HEK293 (cell line): ENCODE results near the gene MADD.

ENCODE experiments used
- CTCF ChIA-PET: fragments of 350-600 bp; formaldehyde crosslinking; extraction: SDS; loops from one replicate; lab custom pipeline; 2021; ENCODE audit warnings: antibody characterized with exemption; lab: Yijun Ruan, JAX
- POLR2A ChIA-PET: fragments of 300-600 bp; formaldehyde crosslinking; extraction: SDS; loops from one replicate; lab custom pipeline; 2020; ENCODE audit warnings: antibody characterized with exemption, inconsistent platforms; lab: Yijun Ruan, JAX
- H3K27ac ChIP-seq: fragments of 200-500 bp; sonication (Bioruptor generic); 2 replicates; pipeline ENCODE4 v1.5.1; 2014; ENCODE audit warnings: low read depth, low read length, control low read depth, inconsistent platforms; ENCODE audit errors: extremely low read depth
- H3K36me3 ChIP-seq, 2 experiments: fragments of 200-500 bp in 1 of 2; sonication (Bioruptor generic) in 1 of 2; 1 replicate in 1 of 2; 2 replicates in 1 of 2; pipeline ENCODE4 v1.5.1; 2014 to 2017; ENCODE audit warnings: inconsistent platforms in 2 of 2, low read length in 2 of 2; ENCODE audit not compliant: control insufficient read depth in 2 of 2, insufficient read depth in 1 of 2
- H3K4me1 ChIP-seq: fragments of 200-500 bp; sonication (Bioruptor generic); 2 replicates; pipeline ENCODE4 v1.5.1; 2014; ENCODE audit warnings: mild to moderate bottlenecking, low read length, inconsistent platforms; ENCODE audit not compliant: control insufficient read depth, insufficient read depth
- H3K4me3 ChIP-seq: 2 replicates; pipeline ENCODE4 v1.5.1; 2011; ENCODE audit warnings: low read depth, mild to moderate bottlenecking, control low read depth, low read length, moderate library complexity
- H3K9me3 ChIP-seq: fragments of 200-500 bp; sonication (Bioruptor generic); 2 replicates; pipeline ENCODE4 v1.5.1; 2014; ENCODE audit warnings: low read depth, low read length, inconsistent platforms; ENCODE audit not compliant: control insufficient read depth, insufficient read depth
- MZF1 ChIP-seq: fragments of 450-650 bp; formaldehyde crosslinking; IDR thresholded peaks from 2 replicates; pipeline ENCODE4 v1.5.1; 2017; ENCODE audit warnings: missing biosample characterization, missing genetic modification characterization, borderline replicate concordance
- SETDB1 ChIP-seq: IDR thresholded peaks from one replicate; pipeline ENCODE4 v1.6.1; 2017; ENCODE audit warnings: mild to moderate bottlenecking, low read length, moderate library complexity, mixed read lengths; ENCODE audit not compliant: insufficient read length
- YY1 ChIP-seq: fragments of 450-650 bp; formaldehyde crosslinking; IDR thresholded peaks from 2 replicates; pipeline ENCODE4 v1.5.1; 2018; ENCODE audit warnings: missing biosample characterization, missing genetic modification characterization
- ZBTB48 ChIP-seq: fragments of 450-650 bp; formaldehyde crosslinking; IDR thresholded peaks from 2 replicates; pipeline ENCODE4 v1.5.1; 2016; ENCODE audit warnings: missing biosample characterization, missing genetic modification characterization
- ZFHX2 ChIP-seq: fragments of 450-650 bp; formaldehyde crosslinking; conservative IDR thresholded peaks from 2 replicates; pipeline ENCODE4 v1.5.1; 2016; ENCODE audit warnings: missing biosample characterization, missing genetic modification characterization
- ZNF114 ChIP-seq: fragments of 450-650 bp; formaldehyde crosslinking; IDR thresholded peaks from 2 replicates; pipeline ENCODE4 v1.5.0; 2017; ENCODE audit warnings: missing biosample characterization, missing genetic modification characterization
- ZNF155 ChIP-seq: fragments of 450-650 bp; formaldehyde crosslinking; IDR thresholded peaks from 2 replicates; pipeline ENCODE4 v1.5.1; 2016; ENCODE audit warnings: missing biosample characterization, missing genetic modification characterization
- ZNF16 ChIP-seq: fragments of 450-650 bp; formaldehyde crosslinking; IDR thresholded peaks from 2 replicates; pipeline ENCODE4 v1.5.1; 2016; ENCODE audit warnings: low read depth, missing biosample characterization, missing genetic modification characterization
- ZNF174 ChIP-seq: fragments of 450-650 bp; formaldehyde crosslinking; IDR thresholded peaks from 2 replicates; pipeline ENCODE4 v1.5.0; 2017; ENCODE audit warnings: missing biosample characterization, mild to moderate bottlenecking, missing genetic modification characterization
- ZNF202 ChIP-seq: fragments of 450-650 bp; formaldehyde crosslinking; IDR thresholded peaks from 2 replicates; pipeline ENCODE4 v1.5.1; 2016; ENCODE audit warnings: missing biosample characterization, missing genetic modification characterization, borderline replicate concordance
- ZNF248 ChIP-seq: fragments of 450-650 bp; formaldehyde crosslinking; IDR thresholded peaks from 2 replicates; pipeline ENCODE4 v1.5.1; 2017; ENCODE audit warnings: missing biosample characterization, missing genetic modification characterization
- ZNF473 ChIP-seq: fragments of 450-650 bp; formaldehyde crosslinking; IDR thresholded peaks from 2 replicates; pipeline ENCODE4 v1.5.1; 2017; ENCODE audit warnings: missing biosample characterization, missing genetic modification characterization
- ZNF514 ChIP-seq: fragments of 450-650 bp; formaldehyde crosslinking; IDR thresholded peaks from 2 replicates; pipeline ENCODE4 v1.5.1; 2016; ENCODE audit warnings: missing biosample characterization, missing genetic modification characterization
- ZNF624 ChIP-seq: fragments of 450-650 bp; formaldehyde crosslinking; IDR thresholded peaks from 2 replicates; pipeline ENCODE4 v1.5.1; 2017; ENCODE audit warnings: missing biosample characterization, missing genetic modification characterization
- ZNF629 ChIP-seq: fragments of 450-650 bp; formaldehyde crosslinking; IDR thresholded peaks from 2 replicates; pipeline ENCODE4 v1.5.1; 2017; ENCODE audit warnings: missing biosample characterization, missing genetic modification characterization
- ZNF664 ChIP-seq: fragments of 450-650 bp; formaldehyde crosslinking; IDR thresholded peaks from 2 replicates; pipeline ENCODE4 v1.5.1; 2016; ENCODE audit warnings: missing biosample characterization, missing genetic modification characterization
- ZNF785 ChIP-seq: fragments of 450-650 bp; formaldehyde crosslinking; IDR thresholded peaks from 2 replicates; pipeline ENCODE4 v1.5.1; 2016; ENCODE audit warnings: missing biosample characterization, missing genetic modification characterization
- ZNF830 ChIP-seq: fragments of 450-650 bp; IDR thresholded peaks from 2 replicates; pipeline ENCODE4 v1.5.0; 2018; ENCODE audit warnings: missing biosample characterization, missing genetic modification characterization, low read depth, mild to moderate bottlenecking, moderate library complexity
- TF ChIP-seq, protein P1 (sequence below): IDR thresholded peaks from 2 replicates; pipeline ENCODE4 v1.6.1; 2011; ENCODE audit warnings: mild to moderate bottlenecking, low read depth, low read length, borderline replicate concordance
- TF ChIP-seq, protein P2 (sequence below): fragments of 450-650 bp; IDR thresholded peaks from 2 replicates; pipeline ENCODE4 v1.5.1; 2018; ENCODE audit warnings: missing biosample characterization, mild to moderate bottlenecking, missing genetic modification characterization
- TF ChIP-seq, protein P3 (sequence below): fragments of 450-650 bp; formaldehyde crosslinking; IDR thresholded peaks from 2 replicates; pipeline ENCODE4 v1.5.1; 2016; ENCODE audit warnings: missing biosample characterization, missing genetic modification characterization

The MADD gene

DNA sequence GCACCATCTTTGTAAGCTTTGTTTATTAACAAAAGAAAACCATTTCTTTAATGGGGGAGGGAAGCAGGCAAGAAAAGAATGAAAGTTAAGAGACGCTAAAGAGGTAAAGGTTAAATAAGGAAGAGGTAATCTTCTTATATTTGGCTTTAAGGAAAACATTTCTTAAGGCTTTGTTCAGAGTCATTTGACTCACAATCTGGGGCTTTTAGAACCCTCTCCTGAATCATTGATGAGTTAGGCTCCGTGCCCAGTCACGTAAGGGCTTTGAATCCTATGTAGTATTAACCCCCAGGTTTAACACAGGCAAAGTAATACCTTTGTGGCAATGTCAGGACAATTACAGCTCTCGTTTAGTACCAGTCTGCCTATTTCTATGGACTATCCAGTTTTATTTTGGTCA, 26.1 kb downstream of the MADD start:
- Histone ChIP-seq H3K9me3 (no peaks in the 10 kb centered on the region), H3K27ac (no peak overlapping the region), H3K4me1 (no peaks in the 10 kb centered on the region), H3K4me3 (no peak overlapping the region), H3K36me3 (peaks cover 12 to 81% of the 10 kb centered on the region in 2 experiments)
- CTCF ChIA-PET: interaction anchor here (0.6 to 1.1 kb wide), 2 partner anchors 18 to 78 kb away, joined by 3 to 4 read pairs; no protein-coding TSS in a partner anchor
- POLR2A ChIA-PET: no interaction called here
- TF ChIP-seq ZNF155 (tag by site-specific recombination) (no peak), ZNF514 (tag by site-specific recombination) (no peak), ZNF785 (tag by site-specific recombination) (no peak), ZNF830 (tag by site-specific recombination) (no peak), MZF1 (tag by site-specific recombination) (no peak), ZFHX2 (no peak), ZNF16 (no peak), ZNF629 (tag by site-specific recombination) (no peak)
- TF ChIP-seq, protein P1, sequence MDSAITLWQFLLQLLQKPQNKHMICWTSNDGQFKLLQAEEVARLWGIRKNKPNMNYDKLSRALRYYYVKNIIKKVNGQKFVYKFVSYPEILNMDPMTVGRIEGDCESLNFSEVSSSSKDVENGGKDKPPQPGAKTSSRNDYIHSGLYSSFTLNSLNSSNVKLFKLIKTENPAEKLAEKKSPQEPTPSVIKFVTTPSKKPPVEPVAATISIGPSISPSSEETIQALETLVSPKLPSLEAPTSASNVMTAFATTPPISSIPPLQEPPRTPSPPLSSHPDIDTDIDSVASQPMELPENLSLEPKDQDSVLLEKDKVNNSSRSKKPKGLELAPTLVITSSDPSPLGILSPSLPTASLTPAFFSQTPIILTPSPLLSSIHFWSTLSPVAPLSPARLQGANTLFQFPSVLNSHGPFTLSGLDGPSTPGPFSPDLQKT: no peak

DNA sequence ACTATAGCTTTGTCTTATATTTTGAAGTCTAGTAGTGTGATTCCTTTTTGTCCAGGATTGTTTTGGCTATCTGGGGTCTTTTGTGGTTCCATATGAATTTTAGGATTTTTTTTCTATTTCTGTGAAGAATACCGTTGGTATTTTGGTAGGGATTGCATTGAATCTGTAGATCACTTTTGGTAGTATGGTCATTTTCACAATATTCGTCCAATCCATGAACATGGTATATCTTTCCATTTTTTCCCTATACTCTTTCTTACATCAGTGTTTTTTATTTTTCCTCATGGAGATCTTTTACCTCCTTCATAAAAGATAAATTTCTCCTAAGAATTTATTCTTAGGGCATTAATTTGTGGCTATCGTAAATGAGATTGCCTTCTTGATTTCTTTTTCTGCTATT, 29.1 kb downstream of the MADD start:
- no peaks in the 10 kb centered on the region for H3K9me3 ChIP-seq
- TF ChIP-seq, protein P2, sequence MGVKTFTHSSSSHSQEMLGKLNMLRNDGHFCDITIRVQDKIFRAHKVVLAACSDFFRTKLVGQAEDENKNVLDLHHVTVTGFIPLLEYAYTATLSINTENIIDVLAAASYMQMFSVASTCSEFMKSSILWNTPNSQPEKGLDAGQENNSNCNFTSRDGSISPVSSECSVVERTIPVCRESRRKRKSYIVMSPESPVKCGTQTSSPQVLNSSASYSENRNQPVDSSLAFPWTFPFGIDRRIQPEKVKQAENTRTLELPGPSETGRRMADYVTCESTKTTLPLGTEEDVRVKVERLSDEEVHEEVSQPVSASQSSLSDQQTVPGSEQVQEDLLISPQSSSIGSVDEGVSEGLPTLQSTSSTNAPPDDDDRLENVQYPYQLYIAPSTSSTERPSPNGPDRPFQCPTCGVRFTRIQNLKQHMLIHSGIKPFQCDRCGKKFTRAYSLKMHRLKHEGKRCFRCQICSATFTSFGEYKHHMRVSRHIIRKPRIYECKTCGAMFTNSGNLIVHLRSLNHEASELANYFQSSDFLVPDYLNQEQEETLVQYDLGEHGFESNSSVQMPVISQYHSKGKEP (tag by site-specific recombination): no peak
- TF ChIP-seq ZNF248 (peak; percentile 98), ZNF174 (tag by site-specific recombination) (no peak), ZNF664 (tag by site-specific recombination) (no peak), ZNF473 (tag by site-specific recombination) (no peak), ZNF624 (tag by site-specific recombination) (no peak)
- TF ChIP-seq, all 188 proteins: peak for 1
- no peak overlapping the region for H3K27ac ChIP-seq
- H3K4me3 ChIP-seq: no peak overlapping the region
- ChIA-PET POLR2A (no interaction called here), CTCF (interaction anchor here (0.7 to 1.1 kb wide), 2 partner anchors 56 to 839 kb away, joined by 3 read pairs; no protein-coding TSS in a partner anchor)
- no peaks in the 10 kb centered on the region for H3K4me1 ChIP-seq
- H3K36me3 ChIP-seq: peaks cover 19 to 78% of the 10 kb centered on the region in 2 experiments

DNA sequence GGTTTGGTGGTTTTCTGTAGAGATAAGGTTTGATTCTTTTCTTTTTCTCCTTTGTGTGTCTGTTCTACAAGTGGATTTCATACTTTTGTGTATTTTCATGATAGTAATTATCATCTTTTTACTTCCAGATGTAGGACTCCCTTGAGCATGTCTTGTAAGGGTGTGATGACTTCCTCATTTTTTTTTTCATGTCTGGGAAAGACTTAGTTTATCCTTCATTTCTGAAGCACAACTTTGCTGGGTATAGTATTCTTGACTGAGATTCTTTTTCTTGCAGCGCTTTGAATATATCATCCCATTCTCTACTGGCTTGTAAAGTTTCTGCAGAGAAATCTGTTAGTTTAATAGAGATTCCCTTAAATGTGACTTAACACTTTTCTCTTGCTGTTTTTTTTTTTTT, 32.9 kb downstream of the MADD start:
- Histone ChIP-seq H3K4me1 (no peaks in the 10 kb centered on the region), H3K36me3 (peaks cover 13 to 79% of the 10 kb centered on the region in 2 experiments; a peak in 2 of 3 replicates), H3K9me3 (no peaks in the 10 kb centered on the region), H3K27ac (no peak overlapping the region), H3K4me3 (no peak overlapping the region)
- POLR2A ChIA-PET: no interaction called here
- TF ChIP-seq, protein P3, sequence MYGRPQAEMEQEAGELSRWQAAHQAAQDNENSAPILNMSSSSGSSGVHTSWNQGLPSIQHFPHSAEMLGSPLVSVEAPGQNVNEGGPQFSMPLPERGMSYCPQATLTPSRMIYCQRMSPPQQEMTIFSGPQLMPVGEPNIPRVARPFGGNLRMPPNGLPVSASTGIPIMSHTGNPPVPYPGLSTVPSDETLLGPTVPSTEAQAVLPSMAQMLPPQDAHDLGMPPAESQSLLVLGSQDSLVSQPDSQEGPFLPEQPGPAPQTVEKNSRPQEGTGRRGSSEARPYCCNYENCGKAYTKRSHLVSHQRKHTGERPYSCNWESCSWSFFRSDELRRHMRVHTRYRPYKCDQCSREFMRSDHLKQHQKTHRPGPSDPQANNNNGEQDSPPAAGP (tag by site-specific recombination): no peak
- no peak for TF ChIP-seq YY1 (tag by site-specific recombination)
- TF ChIP-seq ZBTB48 (tag by site-specific recombination): no peak
- TF ChIP-seq SETDB1: peak; percentile 73
- no peak for TF ChIP-seq ZNF114 (tag by site-specific recombination)
- TF ChIP-seq ZNF202 (tag by site-specific recombination): no peak
- CTCF ChIA-PET: no interaction called here
